ENCODE data around the gene DXO. TPM values are rescaled to one million over a fixed set of nuclear protein-coding genes. Genes with fewer than 3 reads are reported as not detected.

The DXO gene
- total and polyA plus RNA-seq, 7 experiments from 2014 or later = 12.6 to 44.3 (median 34.7) TPM

DNA sequence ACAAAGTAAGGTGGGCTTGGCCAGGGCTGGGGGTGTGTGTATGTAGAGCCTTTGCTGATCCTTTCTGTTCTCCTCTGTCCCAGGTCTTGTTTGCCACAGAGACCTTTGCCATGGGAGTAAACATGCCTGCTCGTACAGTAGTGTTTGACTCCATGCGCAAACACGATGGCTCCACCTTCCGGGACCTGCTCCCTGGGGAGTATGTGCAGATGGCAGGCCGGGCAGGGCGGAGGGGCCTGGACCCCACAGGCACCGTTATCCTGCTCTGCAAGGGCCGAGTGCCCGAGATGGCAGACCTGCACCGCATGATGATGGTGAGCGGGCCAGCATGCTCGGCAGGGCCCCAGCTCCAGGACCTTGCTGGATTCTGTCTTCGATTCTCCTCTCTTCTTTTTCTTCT is 6.2 kb downstream of the DXO start:
- Histone ChIP-seq H3K9me3 (ENCODE audit: control insufficient read depth in 2 of 3, low read length in 3 of 3) (no peaks in the 10 kb centered on the region), H3K36me3 (ENCODE audit: control insufficient read depth in 2 of 3, insufficient read depth in 3 of 3, low read length in 3 of 3) (peaks cover 21 to 93% (median 30%) of the 10 kb centered on the region in 3 experiments), H3K27ac (ENCODE audit: low read depth, low read length) (no peak overlapping the region), H3K4me1 (ENCODE audit: control insufficient read depth in 2 of 2, insufficient read depth in 2 of 2, low read length in 2 of 2) (peaks cover 3 to 5% of the 10 kb centered on the region in 2 donors), H3K27me3 (ENCODE audit: control insufficient read depth in 2 of 2, insufficient read depth in 2 of 2, low read length in 2 of 2) (no peaks in the 10 kb centered on the region), H3K4me3 (ENCODE audit: low read length) (no peak overlapping the region)
- Mint-ChIP-seq H3K27me3 (no peaks in the 10 kb centered on the region), H3K27ac (no peak overlapping the region), H3K4me3 (no peak overlapping the region), H3K36me3 (peaks cover 9 to 50% (median 23%) of the 10 kb centered on the region in 5 donors), H3K4me1 (peaks cover 13 to 26% (median 18%) of the 10 kb centered on the region in 7 donors), H3K9me3 (no peaks in the 10 kb centered on the region)
- CTCF ChIA-PET = no interaction called here
- ATAC-seq (no peak), DNase-seq (no peak)
- POLR2A ChIA-PET = interaction anchor here (0.6 kb wide), 1 partner anchor 166 kb away, joined by 3 read pairs; no protein-coding TSS in a partner anchor
- intact Hi-C loops (cut with micrococcal nuclease) = no loop called here

DNA sequence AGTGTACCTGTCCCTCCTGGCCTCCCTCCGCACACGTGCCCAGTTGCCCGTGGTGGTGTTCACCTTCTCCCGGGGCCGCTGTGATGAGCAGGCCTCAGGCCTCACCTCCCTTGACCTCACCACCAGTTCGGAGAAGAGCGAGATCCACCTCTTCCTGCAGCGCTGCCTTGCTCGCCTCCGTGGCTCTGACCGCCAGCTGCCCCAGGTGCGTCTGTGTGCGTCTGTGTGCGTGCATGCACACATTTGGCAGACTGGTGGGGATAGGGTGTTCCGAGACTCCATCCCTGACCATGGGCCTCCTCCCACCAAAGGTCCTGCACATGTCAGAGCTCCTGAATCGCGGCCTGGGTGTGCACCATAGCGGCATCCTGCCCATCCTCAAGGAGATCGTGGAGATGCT is 8.0 kb downstream of the DXO start:
- Mint-ChIP-seq H3K4me3 (no peak overlapping the region), H3K9me3 (no peaks in the 10 kb centered on the region), H3K27ac (peak overlapping the region in 3 of 9 donors; percentile 36 to 51 (median 38)), H3K36me3 (peaks cover 9 to 51% (median 17%) of the 10 kb centered on the region in 5 donors), H3K4me1 (peaks cover 17 to 30% (median 24%) of the 10 kb centered on the region in 7 donors), H3K27me3 (no peaks in the 10 kb centered on the region)
- DNase-seq (no peak), ATAC-seq (no peak)
- H3K9me3 ChIP-seq (ENCODE audit: control insufficient read depth in 2 of 3, low read length in 3 of 3) = no peaks in the 10 kb centered on the region
- CTCF ChIA-PET = interaction anchor here (0.7 kb wide), 1 partner anchor 12 kb away, joined by 3 read pairs; no protein-coding TSS in a partner anchor
- intact Hi-C loops (cut with micrococcal nuclease) = no loop called here
- no peak overlapping the region for H3K4me3 ChIP-seq (ENCODE audit: low read length)
- POLR2A ChIA-PET = interaction anchor here (0.5 to 1.2 kb wide), 3 partner anchors 8 to 303 kb away, joined by 3 to 5 read pairs (median 3); partner anchors contain the start of gene DXO
- H3K36me3 ChIP-seq (ENCODE audit: control insufficient read depth in 2 of 3, insufficient read depth in 3 of 3, low read length in 3 of 3) = peaks cover 21 to 82% (median 26%) of the 10 kb centered on the region in 3 experiments
- H3K27me3 ChIP-seq (ENCODE audit: control insufficient read depth in 2 of 2, insufficient read depth in 2 of 2, low read length in 2 of 2) = no peaks in the 10 kb centered on the region
- peaks cover 9 to 11% of the 10 kb centered on the region in 2 donors for H3K4me1 ChIP-seq (ENCODE audit: control insufficient read depth in 2 of 2, insufficient read depth in 2 of 2, low read length in 2 of 2)
- H3K27ac ChIP-seq (ENCODE audit: low read depth, low read length) = no peak overlapping the region

DNA sequence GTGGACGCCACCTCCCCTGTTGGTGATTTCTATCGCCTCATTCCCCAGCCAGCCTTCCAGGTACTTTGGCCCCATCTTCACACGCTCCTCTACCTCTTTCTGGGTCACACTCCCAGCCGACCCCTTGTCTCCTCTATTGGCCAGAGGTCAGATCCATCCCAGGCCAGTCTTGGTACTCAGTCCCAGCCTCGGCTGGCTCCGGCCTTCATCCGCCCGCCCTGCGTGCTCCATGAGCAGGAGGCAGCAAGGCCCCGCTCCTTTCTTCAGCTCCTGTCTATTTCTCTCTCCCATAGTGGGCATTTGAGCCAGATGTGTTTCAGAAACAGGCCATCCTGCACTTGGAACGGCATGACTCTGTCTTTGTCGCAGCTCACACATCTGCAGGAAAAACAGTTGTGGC is 10.3 kb downstream of the DXO start:
- Histone ChIP-seq H3K4me3 (ENCODE audit: low read length) (no peak overlapping the region), H3K27me3 (ENCODE audit: control insufficient read depth in 2 of 2, insufficient read depth in 2 of 2, low read length in 2 of 2) (no peaks in the 10 kb centered on the region), H3K36me3 (ENCODE audit: control insufficient read depth in 2 of 3, insufficient read depth in 3 of 3, low read length in 3 of 3) (peaks cover 15 to 68% (median 21%) of the 10 kb centered on the region in 3 experiments), H3K27ac (ENCODE audit: low read depth, low read length) (no peak overlapping the region), H3K9me3 (ENCODE audit: control insufficient read depth in 2 of 3, low read length in 3 of 3) (no peaks in the 10 kb centered on the region), H3K4me1 (ENCODE audit: control insufficient read depth in 2 of 2, insufficient read depth in 2 of 2, low read length in 2 of 2) (peaks cover 18 to 20% of the 10 kb centered on the region in 2 donors)
- H3K9me3 Mint-ChIP-seq = no peaks in the 10 kb centered on the region
- POLR2A ChIA-PET = interaction anchor here (2.0 kb wide), 1 partner anchor 10 kb away, joined by 10 read pairs; the partner anchor contains the start of gene DXO
- CTCF ChIA-PET = interaction anchor here (1.3 kb wide), 1 partner anchor 9 kb away, joined by 4 read pairs; no protein-coding TSS in a partner anchor
- H3K4me1 Mint-ChIP-seq = peaks cover 23 to 50% (median 39%) of the 10 kb centered on the region in 7 donors
- H3K36me3 Mint-ChIP-seq = peaks cover 9 to 48% (median 12%) of the 10 kb centered on the region in 5 donors
- H3K27ac Mint-ChIP-seq = peak overlapping the region in 6 of 9 donors; percentile 19 to 93 (median 56)
- DNase-seq (no peak), ATAC-seq (no peak)
- intact Hi-C loops (cut with micrococcal nuclease) = no loop called here
- peak overlapping the region in 3 of 10 donors; percentile 44 to 73 (median 51) for H3K4me3 Mint-ChIP-seq
- no peaks in the 10 kb centered on the region for H3K27me3 Mint-ChIP-seq

DNA sequence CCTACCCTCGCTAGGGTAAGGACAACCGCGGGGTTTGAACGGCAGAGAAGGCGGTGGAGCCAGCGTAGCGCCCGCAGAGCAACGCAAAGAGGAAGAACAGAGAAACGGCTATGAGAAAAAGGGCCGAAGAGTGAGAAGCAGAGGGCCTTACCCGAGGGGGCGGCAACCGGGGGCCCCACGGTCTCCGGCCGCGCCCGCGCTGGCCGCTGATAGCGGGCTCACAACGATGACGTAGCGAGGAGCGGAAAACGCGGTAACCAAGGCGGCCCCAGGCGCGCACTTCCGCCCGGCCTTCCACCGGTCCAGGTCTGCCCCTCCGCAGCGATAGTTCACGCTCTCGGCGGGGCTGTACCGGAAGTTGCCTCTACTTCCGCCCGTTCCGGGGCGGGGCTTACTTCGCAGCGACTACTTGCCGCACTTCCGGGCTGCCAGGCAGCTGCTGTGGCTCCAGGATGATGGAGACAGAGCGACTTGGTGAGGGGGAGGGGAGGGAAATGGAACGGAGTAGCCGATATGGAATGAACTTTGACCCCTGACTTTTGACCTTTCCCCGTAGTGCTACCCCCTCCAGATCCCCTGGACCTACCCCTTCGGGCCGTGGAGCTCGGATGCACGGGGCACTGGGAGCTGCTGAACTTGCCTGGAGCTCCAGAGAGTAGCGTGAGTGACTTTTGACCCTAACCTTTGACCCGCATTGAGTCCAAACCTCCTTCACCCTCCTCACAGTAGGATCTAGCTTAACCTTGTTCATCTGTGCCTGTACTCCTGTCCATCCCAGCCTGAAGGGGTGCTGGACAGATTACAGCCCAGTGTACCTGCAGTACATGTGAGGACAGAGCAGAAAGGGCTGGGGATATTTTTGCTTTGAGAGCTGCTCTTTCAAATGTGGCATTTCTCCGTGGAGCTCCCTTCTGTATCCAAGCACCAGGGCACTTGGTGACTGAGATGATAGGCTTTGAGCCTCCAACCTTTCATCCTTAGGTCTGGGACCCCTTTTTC is 12.9 kb downstream of the DXO start, which contains the start of the genes NELFE and SKIC2:
TSS of gene NELFE (minus strand) at position 231 of the 999 bp plus-strand sequence. CDS start 525 bp downstream, outside the sequence.
TSS of gene SKIC2 (plus strand) at position 435 of the 999 bp plus-strand sequence. CDS start at position 453, 18 bp downstream.
- Mint-ChIP-seq H3K4me3 (peak within 1 kb of the TSS; percentile 91 to 100 (median 97)), H3K27me3 (no peaks in the 10 kb centered on the region), H3K4me1 (peaks cover 23 to 50% (median 39%) of the 10 kb centered on the region in 7 donors), H3K36me3 (peaks cover 15 to 44% (median 19%) of the 10 kb centered on the region in 5 donors), H3K27ac (peak within 1 kb of the TSS; percentile 91 to 99 (median 97)), H3K9me3 (no peaks in the 10 kb centered on the region)
- CTCF ChIA-PET = interaction anchor here (1.0 to 1.4 kb wide), 3 partner anchors 9 to 62 kb away, joined by 3 to 10 read pairs (median 3); partner anchors contain the start of gene EHMT2
- DNase-seq (peak; percentile 94 to 99 (median 98)), ATAC-seq (peak; percentile 98)
- no peaks in the 10 kb centered on the region for H3K9me3 ChIP-seq (ENCODE audit: control insufficient read depth in 2 of 3, low read length in 3 of 3)
- H3K4me1 ChIP-seq (ENCODE audit: control insufficient read depth in 2 of 2, insufficient read depth in 2 of 2, low read length in 2 of 2) = peaks cover 18 to 20% of the 10 kb centered on the region in 2 donors
- peak within 1 kb of the TSS; percentile 99 for H3K27ac ChIP-seq (ENCODE audit: low read depth, low read length)
- H3K27me3 ChIP-seq (ENCODE audit: control insufficient read depth in 2 of 2, insufficient read depth in 2 of 2, low read length in 2 of 2) = no peaks in the 10 kb centered on the region
- intact Hi-C loops (cut with micrococcal nuclease) = loop anchor here (1.0 to 5.0 kb wide), 24 partner anchors 13 to 1898 kb away; partner anchors contain the start of genes AGPAT1 (in 2 of the 2), DXO (in 2 of the 2), PRRC2A (in 2 of the 2) and ATF6B (in 1 of the 2)
- POLR2A ChIA-PET = interaction anchor here (0.6 to 6.1 kb wide), 15 partner anchors 9 to 1225 kb away, joined by 3 to 108 read pairs (median 4); partner anchors contain the start of genes BAG6, DDX39B, DXO and EHMT2
- peaks cover 18 to 72% (median 30%) of the 10 kb centered on the region in 3 experiments for H3K36me3 ChIP-seq (ENCODE audit: control insufficient read depth in 2 of 3, insufficient read depth in 3 of 3, low read length in 3 of 3)
- peak within 1 kb of the TSS; percentile 89 for H3K4me3 ChIP-seq (ENCODE audit: low read length)

DNA sequence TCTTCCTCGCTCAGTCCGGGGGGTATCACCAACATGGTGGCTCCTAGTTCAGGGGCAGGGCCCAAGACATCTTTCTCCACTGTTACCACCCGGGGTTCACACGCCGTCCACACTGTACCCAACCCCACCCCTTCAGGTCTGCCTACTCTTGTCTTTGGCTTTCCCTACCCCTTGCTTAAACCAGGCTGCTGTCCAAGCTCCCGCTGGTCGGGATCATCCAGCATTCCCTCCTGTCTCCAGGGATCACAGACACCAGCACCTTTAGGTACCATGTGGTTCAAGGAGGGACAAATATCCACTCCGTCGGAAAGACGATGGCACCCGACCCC is 13.6 kb downstream of the DXO start:
- Mint-ChIP-seq H3K9me3 (no peaks in the 10 kb centered on the region), H3K27ac (peak overlapping the region; percentile 91 to 99 (median 97)), H3K27me3 (no peaks in the 10 kb centered on the region), H3K4me1 (peaks cover 25 to 50% (median 39%) of the 10 kb centered on the region in 7 donors), H3K4me3 (peak overlapping the region; percentile 91 to 100 (median 97)), H3K36me3 (peaks cover 21 to 46% (median 26%) of the 10 kb centered on the region in 5 donors)
- peaks cover 18 to 20% of the 10 kb centered on the region in 2 donors for H3K4me1 ChIP-seq (ENCODE audit: control insufficient read depth in 2 of 2, insufficient read depth in 2 of 2, low read length in 2 of 2)
- H3K9me3 ChIP-seq (ENCODE audit: control insufficient read depth in 2 of 3, low read length in 3 of 3) = no peaks in the 10 kb centered on the region
- no peak for DNase-seq
- H3K27me3 ChIP-seq (ENCODE audit: control insufficient read depth in 2 of 2, insufficient read depth in 2 of 2, low read length in 2 of 2) = no peaks in the 10 kb centered on the region
- ATAC-seq = no peak
- ChIA-PET POLR2A (interaction anchor here (0.6 to 6.1 kb wide), 11 partner anchors 14 to 1224 kb away, joined by 3 to 108 read pairs (median 4); partner anchors contain the start of genes ABHD16A, BAG6, DDX39B and DXO), CTCF (no interaction called here)
- peaks cover 15 to 72% (median 29%) of the 10 kb centered on the region in 3 experiments for H3K36me3 ChIP-seq (ENCODE audit: control insufficient read depth in 2 of 3, insufficient read depth in 3 of 3, low read length in 3 of 3)
- peak overlapping the region; percentile 89 for H3K4me3 ChIP-seq (ENCODE audit: low read length)
- intact Hi-C loops (cut with micrococcal nuclease) = loop anchor here (2.0 to 5.0 kb wide), 12 partner anchors 121 to 1746 kb away; partner anchors contain the start of genes AGPAT1 (in 2 of the 2), PRRC2A (in 2 of the 2), ATP6V1G2 (in 1 of the 2) and CSNK2B (in 1 of the 2)
- H3K27ac ChIP-seq (ENCODE audit: low read depth, low read length) = peak overlapping the region; percentile 99
